ENCODE data around the gene AGAP1.

DNA sequence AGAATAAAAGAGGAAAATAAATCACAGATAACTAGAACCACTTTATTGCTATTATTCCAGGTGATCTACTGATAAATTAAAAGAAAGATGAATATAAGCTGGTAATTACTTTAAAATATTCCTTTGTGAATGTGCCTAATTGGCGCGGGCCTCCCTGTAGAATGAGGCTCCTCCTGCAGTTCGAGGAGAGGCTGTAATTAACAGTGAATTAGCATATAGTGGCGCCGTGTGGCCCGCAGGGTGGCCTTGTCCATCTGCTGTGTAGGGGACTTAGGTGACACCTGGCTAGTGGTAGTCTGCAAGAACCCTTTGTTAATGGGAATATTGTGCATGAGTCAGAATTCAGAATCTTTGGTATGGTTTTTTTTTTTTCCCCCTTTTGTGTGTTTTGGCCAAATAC, 119.8 kb downstream of the AGAP1 start:
- TF ChIP-seq, protein P1, sequence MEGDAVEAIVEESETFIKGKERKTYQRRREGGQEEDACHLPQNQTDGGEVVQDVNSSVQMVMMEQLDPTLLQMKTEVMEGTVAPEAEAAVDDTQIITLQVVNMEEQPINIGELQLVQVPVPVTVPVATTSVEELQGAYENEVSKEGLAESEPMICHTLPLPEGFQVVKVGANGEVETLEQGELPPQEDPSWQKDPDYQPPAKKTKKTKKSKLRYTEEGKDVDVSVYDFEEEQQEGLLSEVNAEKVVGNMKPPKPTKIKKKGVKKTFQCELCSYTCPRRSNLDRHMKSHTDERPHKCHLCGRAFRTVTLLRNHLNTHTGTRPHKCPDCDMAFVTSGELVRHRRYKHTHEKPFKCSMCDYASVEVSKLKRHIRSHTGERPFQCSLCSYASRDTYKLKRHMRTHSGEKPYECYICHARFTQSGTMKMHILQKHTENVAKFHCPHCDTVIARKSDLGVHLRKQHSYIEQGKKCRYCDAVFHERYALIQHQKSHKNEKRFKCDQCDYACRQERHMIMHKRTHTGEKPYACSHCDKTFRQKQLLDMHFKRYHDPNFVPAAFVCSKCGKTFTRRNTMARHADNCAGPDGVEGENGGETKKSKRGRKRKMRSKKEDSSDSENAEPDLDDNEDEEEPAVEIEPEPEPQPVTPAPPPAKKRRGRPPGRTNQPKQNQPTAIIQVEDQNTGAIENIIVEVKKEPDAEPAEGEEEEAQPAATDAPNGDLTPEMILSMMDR (IDR thresholded peaks at IDR 0.05), result no peak
- TF ChIP-seq POLR2A (IDR thresholded peaks at IDR 0.05), result no peak

All from uterus (tissue), 2 donors.